WTC11 (cell line): ENCODE measurements around the gene ANO2.

ENCODE experiments used
- CBFB ChIP-seq: sonication (generic); formaldehyde crosslinking; IDR thresholded peaks from 2 replicates; pipeline ENCODE4 v1.8.1; 2022; ENCODE audit warnings: mild to moderate bottlenecking, low read depth, missing genetic modification reagents
- CREB1 ChIP-seq: sonication (generic); formaldehyde crosslinking; IDR thresholded peaks from 2 replicates; pipeline ENCODE4 v1.8.0; 2023; ENCODE audit warnings: mild to moderate bottlenecking, missing genetic modification reagents
- GTF2I ChIP-seq: fragments of 250-450 bp; sonication (Bioruptor Pico); conservative IDR thresholded peaks from 2 replicates; pipeline ENCODE4 v1.4.0; 2021; ENCODE audit warnings: mild to moderate bottlenecking
- MXD4 ChIP-seq: fragments of 250-450 bp; sonication (Bioruptor Pico); IDR thresholded peaks from 2 replicates; pipeline ENCODE4 v1.8.0; 2021; ENCODE audit warnings: mild to moderate bottlenecking, moderate library complexity, borderline replicate concordance
- ZNF232 ChIP-seq: sonication (generic); formaldehyde crosslinking; IDR thresholded peaks from 2 replicates; pipeline ENCODE4 v1.8.0; 2022; ENCODE audit warnings: mild to moderate bottlenecking, missing genetic modification reagents
- TF ChIP-seq, protein P1 (sequence below): fragments of 200-600 bp; IDR thresholded peaks from 2 replicates; pipeline ENCODE4 v1.8.0; 2022; ENCODE audit warnings: antibody characterized with exemption
- TF ChIP-seq, protein P2 (sequence below): sonication (generic); formaldehyde crosslinking; IDR thresholded peaks from 2 replicates; pipeline ENCODE4 v1.8.1; 2022; ENCODE audit warnings: mild to moderate bottlenecking, missing genetic modification reagents, moderate library complexity, borderline replicate concordance

DNA sequence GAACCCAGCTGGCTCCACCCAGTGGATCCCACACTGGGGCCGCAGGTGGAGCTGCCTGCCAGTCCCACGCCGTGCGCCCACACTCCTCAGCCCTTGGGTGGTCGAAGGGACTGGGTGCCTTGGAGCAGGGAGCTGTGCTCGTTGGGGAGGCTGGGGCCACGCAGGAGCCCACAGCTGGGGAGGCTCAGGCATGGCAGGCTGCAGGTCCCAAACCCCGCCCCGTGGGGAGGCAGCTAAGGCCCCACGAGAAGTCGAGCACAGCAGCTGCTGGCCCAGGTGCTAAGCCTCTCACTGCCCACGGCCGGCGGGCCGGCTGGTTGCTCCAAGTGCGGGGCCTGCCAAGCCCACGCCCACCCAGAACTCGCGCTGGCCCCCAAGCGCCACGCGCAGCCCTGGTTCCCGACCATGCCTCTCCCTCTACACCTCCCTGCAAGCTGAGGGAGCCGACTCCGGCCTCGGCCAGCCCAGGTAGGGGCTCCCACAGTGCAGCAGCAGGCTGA, 56.2 kb downstream of the ANO2 start:
- TF ChIP-seq, protein P1, sequence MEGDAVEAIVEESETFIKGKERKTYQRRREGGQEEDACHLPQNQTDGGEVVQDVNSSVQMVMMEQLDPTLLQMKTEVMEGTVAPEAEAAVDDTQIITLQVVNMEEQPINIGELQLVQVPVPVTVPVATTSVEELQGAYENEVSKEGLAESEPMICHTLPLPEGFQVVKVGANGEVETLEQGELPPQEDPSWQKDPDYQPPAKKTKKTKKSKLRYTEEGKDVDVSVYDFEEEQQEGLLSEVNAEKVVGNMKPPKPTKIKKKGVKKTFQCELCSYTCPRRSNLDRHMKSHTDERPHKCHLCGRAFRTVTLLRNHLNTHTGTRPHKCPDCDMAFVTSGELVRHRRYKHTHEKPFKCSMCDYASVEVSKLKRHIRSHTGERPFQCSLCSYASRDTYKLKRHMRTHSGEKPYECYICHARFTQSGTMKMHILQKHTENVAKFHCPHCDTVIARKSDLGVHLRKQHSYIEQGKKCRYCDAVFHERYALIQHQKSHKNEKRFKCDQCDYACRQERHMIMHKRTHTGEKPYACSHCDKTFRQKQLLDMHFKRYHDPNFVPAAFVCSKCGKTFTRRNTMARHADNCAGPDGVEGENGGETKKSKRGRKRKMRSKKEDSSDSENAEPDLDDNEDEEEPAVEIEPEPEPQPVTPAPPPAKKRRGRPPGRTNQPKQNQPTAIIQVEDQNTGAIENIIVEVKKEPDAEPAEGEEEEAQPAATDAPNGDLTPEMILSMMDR: no peak
- TF ChIP-seq GTF2I (CRISPR knock-in tag) (no peak), MXD4 (CRISPR knock-in tag) (no peak), ZNF232 (CRISPR knock-in tag) (no peak), CBFB (no peak), CREB1 (CRISPR knock-in tag) (no peak)
- TF ChIP-seq, protein P2, sequence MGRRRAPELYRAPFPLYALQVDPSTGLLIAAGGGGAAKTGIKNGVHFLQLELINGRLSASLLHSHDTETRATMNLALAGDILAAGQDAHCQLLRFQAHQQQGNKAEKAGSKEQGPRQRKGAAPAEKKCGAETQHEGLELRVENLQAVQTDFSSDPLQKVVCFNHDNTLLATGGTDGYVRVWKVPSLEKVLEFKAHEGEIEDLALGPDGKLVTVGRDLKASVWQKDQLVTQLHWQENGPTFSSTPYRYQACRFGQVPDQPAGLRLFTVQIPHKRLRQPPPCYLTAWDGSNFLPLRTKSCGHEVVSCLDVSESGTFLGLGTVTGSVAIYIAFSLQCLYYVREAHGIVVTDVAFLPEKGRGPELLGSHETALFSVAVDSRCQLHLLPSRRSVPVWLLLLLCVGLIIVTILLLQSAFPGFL (CRISPR knock-in tag): no peak
